ENCODE measurements around the gene AKAP7.

DNA sequence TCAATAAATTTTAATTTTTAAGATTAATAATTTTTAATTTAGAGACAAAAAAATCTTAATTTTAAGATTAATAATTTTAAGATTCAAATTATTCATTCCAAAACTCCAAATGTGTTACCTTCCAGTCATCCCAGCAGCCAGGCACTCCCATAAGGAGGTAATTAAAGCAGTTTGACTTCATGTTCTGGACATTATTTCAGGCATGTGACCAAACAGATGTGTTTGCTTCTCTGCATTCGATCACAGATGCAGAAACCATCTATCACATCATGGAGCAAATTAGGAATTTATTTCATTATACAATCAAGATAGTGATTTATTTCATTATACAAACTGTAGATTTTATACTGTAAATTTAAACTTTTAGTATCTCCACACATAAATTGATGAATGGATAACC lies 150.3 kb downstream of the AKAP7 start:
- TF ChIP-seq, protein P1, sequence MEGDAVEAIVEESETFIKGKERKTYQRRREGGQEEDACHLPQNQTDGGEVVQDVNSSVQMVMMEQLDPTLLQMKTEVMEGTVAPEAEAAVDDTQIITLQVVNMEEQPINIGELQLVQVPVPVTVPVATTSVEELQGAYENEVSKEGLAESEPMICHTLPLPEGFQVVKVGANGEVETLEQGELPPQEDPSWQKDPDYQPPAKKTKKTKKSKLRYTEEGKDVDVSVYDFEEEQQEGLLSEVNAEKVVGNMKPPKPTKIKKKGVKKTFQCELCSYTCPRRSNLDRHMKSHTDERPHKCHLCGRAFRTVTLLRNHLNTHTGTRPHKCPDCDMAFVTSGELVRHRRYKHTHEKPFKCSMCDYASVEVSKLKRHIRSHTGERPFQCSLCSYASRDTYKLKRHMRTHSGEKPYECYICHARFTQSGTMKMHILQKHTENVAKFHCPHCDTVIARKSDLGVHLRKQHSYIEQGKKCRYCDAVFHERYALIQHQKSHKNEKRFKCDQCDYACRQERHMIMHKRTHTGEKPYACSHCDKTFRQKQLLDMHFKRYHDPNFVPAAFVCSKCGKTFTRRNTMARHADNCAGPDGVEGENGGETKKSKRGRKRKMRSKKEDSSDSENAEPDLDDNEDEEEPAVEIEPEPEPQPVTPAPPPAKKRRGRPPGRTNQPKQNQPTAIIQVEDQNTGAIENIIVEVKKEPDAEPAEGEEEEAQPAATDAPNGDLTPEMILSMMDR (IDR thresholded peaks at IDR 0.05): no peak
- TF ChIP-seq ZFX (IDR thresholded peaks at IDR 0.05; ENCODE audit: borderline replicate concordance): no peak

All from 22Rv1 (cell line).